Cardiac fibroblast (primary cell): ENCODE results near the gene GNAO1.
"Not testable (repeated sequence)": the region's sequence is repeated elsewhere in the genome, so short reads cannot be mapped to it uniquely, and the experiment has no call there.

Experiments
- DNase-seq, 2 donors: peaks; one replicate each; pipeline versions ENCODE4 v3.0.0 to v3.0.0-alpha.2; 2010; ENCODE audit warnings: low read depth in 2 of 2
- H3K4me3 ChIP-seq, 2 donors: replicated peaks in 1 of 2; 1 replicate in 1 of 2; 2 replicates in 1 of 2; pipeline ENCODE4 v1.5.1; 2011; ENCODE audit warnings: low read depth in 2 of 2, low read length in 2 of 2, mild to moderate bottlenecking in 2 of 2, moderate library complexity in 1 of 2
- CTCF ChIP-seq: IDR thresholded peaks from one replicate; pipeline ENCODE4 v1.5.1; 2011; ENCODE audit warnings: low read depth, mild to moderate bottlenecking, low read length, inconsistent platforms

The GNAO1 gene

GRCh38 chr16:56382459-56382858, 191.2 kb downstream of the GNAO1 start:
- no peak overlapping the region for H3K4me3 ChIP-seq
- TF ChIP-seq CTCF = no peak
- DNase-seq = no peak

- peak in 1 of 2 donors; percentile 12 for DNase-seq
- H3K4me3 ChIP-seq = no peak overlapping the region
- no peak for TF ChIP-seq CTCF
Measured at GRCh38 chr16:56382901-56383355, 191.6 kb downstream of the GNAO1 start.

- DNase-seq = no peak
- TF ChIP-seq CTCF = no peak
- no peak overlapping the region for H3K4me3 ChIP-seq
Measured at GRCh38 chr16:56384074-56384721, 192.9 kb downstream of the GNAO1 start.

GRCh38 chr16:56387396-56387795, 196.1 kb downstream of the GNAO1 start:
- TF ChIP-seq CTCF = no peak
- no peak overlapping the region for H3K4me3 ChIP-seq
- no peak for DNase-seq

DNA sequence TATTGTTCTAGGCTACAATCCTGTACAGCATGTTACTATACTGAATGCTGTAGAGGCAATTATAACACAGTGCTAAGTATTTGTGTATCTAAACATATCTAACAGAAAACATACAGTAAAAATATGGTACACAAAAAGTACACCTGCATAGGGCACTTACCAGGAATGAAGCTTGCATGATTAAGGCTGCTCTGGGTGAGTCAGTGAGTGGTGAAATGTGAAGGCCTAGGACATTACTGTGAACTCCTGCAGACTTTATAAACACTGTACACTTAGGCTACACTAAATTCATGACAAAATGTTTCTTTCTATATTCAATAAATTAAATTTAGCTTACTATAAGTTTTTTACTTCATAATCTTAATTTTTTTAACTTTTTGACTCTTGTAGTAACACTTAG, 196.9 kb downstream of the GNAO1 start:
- DNase-seq = peak in 1 of 2 donors; percentile 65
- no peak for TF ChIP-seq CTCF

GRCh38 chr16:56389554-56389953, 198.3 kb downstream of the GNAO1 start:
- DNase-seq = peak; percentile 66 to 99
- no peak for TF ChIP-seq CTCF
- no peak overlapping the region for H3K4me3 ChIP-seq

More for the DNA sequence above, 196.9 kb downstream of the GNAO1 start:
- H3K4me3 ChIP-seq = no peak overlapping the region

DNA sequence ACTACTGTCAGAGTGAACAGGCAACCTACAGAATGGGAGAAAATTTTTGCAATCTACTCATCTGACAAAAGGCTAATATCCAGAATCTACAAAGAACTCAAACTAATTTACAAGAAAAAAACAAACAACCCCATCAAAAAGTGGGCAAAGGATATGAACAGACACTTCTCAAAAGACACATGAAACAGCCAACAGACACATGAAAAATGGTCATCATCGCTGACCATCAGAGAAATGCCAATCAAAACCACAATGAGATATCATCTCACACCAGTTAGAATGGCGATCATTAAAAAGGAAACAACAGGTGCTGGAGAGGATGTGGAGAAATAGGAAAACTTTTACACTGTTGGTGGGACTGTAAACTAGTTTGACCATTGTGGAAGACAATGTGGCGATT, 205.4 kb downstream of the GNAO1 start:
- not testable (repeated sequence) for DNase-seq, H3K4me3 ChIP-seq
